GM12878 (cell line): ENCODE measurements around the gene RFTN2. TPM values are rescaled to one million over a fixed set of nuclear protein-coding genes. Genes with fewer than 3 reads are reported as not detected.

ENCODE experiments used
- ATAC-seq: fragments of 200-7000 bp; cut with Tn5 transposase; 3 replicates; pipeline ENCODE4 v1.9.1; 2020; ENCODE audit warnings: mild to moderate bottlenecking, moderate library complexity
- BruUV-seq: library from RNA; stranded (reverse); fragments of 400-500 nt; replicated peaks from 2 replicates; lab custom pipeline; 2021; lab: Mats Ljungman, UMichigan
- CTCF ChIA-PET: fragments of 300-600 bp; sonication (Branson Sonifier 250); formaldehyde crosslinking; extraction: SDS; loops from one replicate; lab custom pipeline; 2021; ENCODE audit warnings: inconsistent platforms; lab: Yijun Ruan, JAX
- POLR2A ChIA-PET: fragments of 350-600 bp; formaldehyde crosslinking; extraction: SDS; loops from one replicate; lab custom pipeline; 2021; ENCODE audit warnings: inconsistent platforms; lab: Charles Lee
- RAD21 ChIA-PET: fragments of 300-600 bp; sonication (Branson Sonifier 250); formaldehyde crosslinking; loops from one replicate; lab custom pipeline; 2023; ENCODE audit warnings: antibody characterized with exemption; ENCODE audit not compliant: unreplicated experiment; lab: Charles Lee
- SMC1A ChIA-PET: fragments of 300-600 bp; sonication (Branson Sonifier 250); formaldehyde crosslinking; loops from one replicate; lab custom pipeline; 2023; ENCODE audit not compliant: unreplicated experiment, uncharacterized antibody; lab: Charles Lee
- DNase-seq: peaks from one replicate; pipeline ENCODE4 v3.0.0-alpha.2; 2011; ENCODE audit warnings: low read depth, low spot score
- FAIRE-seq: peaks from 3 replicates; lab custom pipeline; 2011; peaks lifted over from hg19 to GRCh38; lab: Jason Lieb, UNC
- H2AFZ ChIP-seq: 2 replicates; pipeline ENCODE4 v1.6.0; 2011; ENCODE audit warnings: low read depth, low read length, control low read depth; ENCODE audit not compliant: control insufficient read depth
- H3K27ac ChIP-seq: 2 replicates; pipeline ENCODE4 v1.5.1; 2011; ENCODE audit warnings: control low read depth; ENCODE audit not compliant: control insufficient read depth, insufficient read depth
- H3K27me3 ChIP-seq, 2 experiments: replicated peaks in 1 of 2; 2 replicates each; pipeline versions ENCODE4 v1.6.0 to v1.6.1; 2011; ENCODE audit warnings: low read length in 1 of 2; ENCODE audit not compliant: control insufficient read depth in 2 of 2, insufficient read depth in 2 of 2
- H3K36me3 ChIP-seq, 2 experiments: 2 replicates each; pipeline ENCODE4 v1.5.1; 2011; ENCODE audit warnings: low read length in 1 of 2; ENCODE audit not compliant: control insufficient read depth in 2 of 2, insufficient read depth in 2 of 2
- H3K4me1 ChIP-seq: 2 replicates; pipeline ENCODE4 v1.6.1; 2011; ENCODE audit warnings: mild to moderate bottlenecking, low read length, moderate library complexity, mixed read lengths; ENCODE audit not compliant: control insufficient read depth, insufficient read depth
- H3K4me2 ChIP-seq: 2 replicates; pipeline ENCODE4 v1.6.0; 2011; ENCODE audit warnings: control low read depth; ENCODE audit not compliant: control insufficient read depth, insufficient read depth
- H3K4me3 ChIP-seq: fragments of 200-600 bp; sonication (generic); 2 replicates; pipeline ENCODE4 v1.5.1; 2016
- H3K79me2 ChIP-seq: 2 replicates; pipeline ENCODE4 v1.6.0; 2011; ENCODE audit warnings: low read length; ENCODE audit not compliant: control insufficient read depth, insufficient read depth
- H3K9ac ChIP-seq: 2 replicates; pipeline ENCODE4 v1.8.0; 2011; ENCODE audit warnings: low read length, control low read depth, mixed read lengths; ENCODE audit not compliant: control insufficient read depth, insufficient read depth
- H3K9me3 ChIP-seq: replicated peaks from 3 replicates; pipeline ENCODE4 v1.5.1; 2011; ENCODE audit warnings: mild to moderate bottlenecking, low read length; ENCODE audit not compliant: control insufficient read depth, insufficient read depth
- H4K20me1 ChIP-seq: 2 replicates; pipeline ENCODE4 v1.6.0; 2011; ENCODE audit not compliant: control insufficient read depth, insufficient read depth
- BMI1 ChIP-seq: fragments of 450-650 bp; IDR thresholded peaks from 2 replicates; pipeline ENCODE4 v1.6.1; 2016; ENCODE audit warnings: mild to moderate bottlenecking, moderate library complexity, borderline replicate concordance
- BRCA1 ChIP-seq: IDR thresholded peaks from 2 replicates; pipeline ENCODE4 v1.6.1; 2011; ENCODE audit warnings: low read depth, low read length, improper control_type of control experiment
- POLR2AphosphoS2 ChIP-seq: IDR thresholded peaks from 2 replicates; pipeline ENCODE4 v1.6.1; 2011; ENCODE audit warnings: low read depth, mild to moderate bottlenecking, low read length, improper control_type of control experiment, moderate library complexity
- ZNF274 ChIP-seq: IDR thresholded peaks from one replicate; pipeline ENCODE4 v1.8.0; 2011; ENCODE audit not compliant: insufficient read length, insufficient read depth
- ZSCAN29 ChIP-seq: fragments of 450-650 bp; IDR thresholded peaks from 2 replicates; pipeline ENCODE4 v1.6.1; 2017; ENCODE audit warnings: mild to moderate bottlenecking, moderate library complexity
- WGBS: methylation state at CpG from one replicate; pipeline ENCODE4 v1.1.6; 2016; ENCODE audit warnings: low lambda C conversion rate; ENCODE audit not compliant: insufficient replicate concordance, insufficient coverage; ENCODE audit errors: missing lambda C conversion rate; 5-methylcytosine and 5-hydroxymethylcytosine counted together
- in situ Hi-C: fragments of 300-500 bp; cut with MboI; formaldehyde crosslinking; loops from 9 replicates; pipeline ENCODE4 v1.14.3; 2018; ENCODE audit warnings: mixed read lengths
- intact Hi-C: fragments of 100-400 bp; cut with micrococcal nuclease; formaldehyde crosslinking; loops from one replicate; pipeline ENCODE4 v1.14.2; 2022; ENCODE audit not compliant: unreplicated experiment
- polyA plus RNA-seq, 11 experiments: library from polyadenylated mRNA; depleted of rRNA in 4 of 11; unstranded in 6 of 11; stranded (reverse) in 5 of 11; fragments of >200 nt; fragmentation: Nextera tagmentation in 4 of 11; fragmentation: Illumina TruSeq in 1 of 11; extraction: Ambion mirVana in 4 of 11; extraction: Trizol in 1 of 11; gene quantifications; 1 replicate in 1 of 11; 2 replicates in 10 of 11; pipeline versions ENCODE4 v1.2.1 to v1.2.3, GENCODE V29; 2011 to 2016; ENCODE audit warnings: inconsistent platforms in 2 of 11, missing spikeins in 2 of 11, low read depth in 1 of 11
- total RNA-seq, 4 experiments: library from RNA; depleted of rRNA in 3 of 4; stranded (reverse); fragments of >200 nt in 3 of 4; fragmentation: Illumina TruSeq in 1 of 4; extraction: Trizol in 1 of 4; gene quantifications; 2 replicates each; pipeline versions ENCODE4 v1.2.1 to v1.2.3, GENCODE V29; 2013 to 2021
- TF ChIP-seq, protein P1 (sequence below): IDR thresholded peaks from 2 replicates; pipeline ENCODE4 v1.6.1; 2011; ENCODE audit warnings: low read depth, mild to moderate bottlenecking, low read length, moderate library complexity, borderline replicate concordance; ENCODE audit errors: extremely low read depth

Gene RFTN2
- total and polyA plus RNA-seq, 10 of the 15 experiments (the other 5 are each of a cell fraction or from before 2014, with no cell fraction given), result 0.09 to 0.23 TPM; not detected in 8

DNA sequence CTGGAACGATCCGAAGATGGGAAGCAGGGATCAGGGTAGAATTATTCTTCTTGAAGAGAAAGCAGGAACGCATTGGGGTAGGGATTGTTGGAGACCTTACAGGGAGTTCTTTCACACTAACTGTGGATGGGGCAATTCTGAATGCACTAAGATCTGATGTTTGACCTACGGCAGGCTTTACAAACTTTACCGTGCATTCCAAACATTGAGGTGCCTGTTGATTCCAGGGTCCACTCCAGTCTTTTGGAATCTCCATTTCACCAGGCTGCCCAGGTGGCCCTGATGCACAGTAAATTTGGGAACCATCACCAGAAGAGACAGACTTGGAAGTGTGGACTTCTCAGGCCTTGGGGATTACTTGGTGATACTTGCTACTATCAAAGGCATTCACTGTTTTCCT, 76.9 kb downstream of the RFTN2 start (continued):
- TF ChIP-seq BMI1, result no peak
- TF ChIP-seq, all 136 proteins: peak for 0

DNA sequence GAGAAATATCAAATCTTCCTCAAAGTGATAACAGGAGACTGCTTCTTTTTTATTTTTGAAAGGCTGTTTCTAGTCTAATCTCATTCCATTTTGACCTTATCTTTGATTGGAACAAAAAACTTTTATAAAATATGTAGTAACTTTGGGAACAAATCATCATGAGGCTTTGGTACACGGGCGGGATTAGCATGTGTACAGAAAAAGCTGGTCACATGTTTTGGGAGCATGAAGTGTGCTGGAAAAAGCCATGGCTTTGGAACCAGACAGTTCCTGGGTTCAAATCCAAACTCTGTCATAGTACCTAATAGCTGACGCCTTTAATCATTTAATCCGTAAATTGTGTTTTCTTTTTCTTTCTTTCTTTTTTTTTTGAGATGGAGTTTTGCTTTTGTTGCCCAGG, 78.2 kb downstream of the RFTN2 start:
- no peak overlapping the region for H3K27ac ChIP-seq
- H3K9me3 ChIP-seq, result no peaks in the 10 kb centered on the region; the same call in 2 of the 3 replicates
- RAD21 ChIA-PET, result no interaction called here
- no peak overlapping the region for H3K4me3 ChIP-seq
- in situ Hi-C loops (no loop called here), intact Hi-C loops (no loop called here)
- SMC1A ChIA-PET, result interaction anchor here (1.0 to 2.0 kb wide), 2 partner anchors 8 to 52 kb away, joined by 3 to 6 read pairs; no protein-coding TSS in a partner anchor
- CTCF ChIA-PET, result interaction anchor here (1.0 kb wide), 1 partner anchor 206 kb away, joined by 3 read pairs; no protein-coding TSS in a partner anchor
- H3K27me3 ChIP-seq, result no peaks in the 10 kb centered on the region
- no peaks in the 10 kb centered on the region for H3K79me2 ChIP-seq
- H3K9ac ChIP-seq, result no peak overlapping the region
- H3K4me2 ChIP-seq, result no peak overlapping the region
- DNase-seq, result no peak
- TF ChIP-seq ZNF274, result no peak
- no peak for TF ChIP-seq BRCA1
- no peak for TF ChIP-seq ZSCAN29
- TF ChIP-seq, protein P1, sequence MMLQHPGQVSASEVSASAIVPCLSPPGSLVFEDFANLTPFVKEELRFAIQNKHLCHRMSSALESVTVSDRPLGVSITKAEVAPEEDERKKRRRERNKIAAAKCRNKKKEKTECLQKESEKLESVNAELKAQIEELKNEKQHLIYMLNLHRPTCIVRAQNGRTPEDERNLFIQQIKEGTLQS, result no peak
- TF ChIP-seq POLR2AphosphoS2, result no peak
- TF ChIP-seq, all 136 proteins: peak for 0
- Histone ChIP-seq H4K20me1 (no peaks in the 10 kb centered on the region), H2AFZ (no peak overlapping the region), H3K4me1 (peaks cover 6% of the 10 kb centered on the region), H3K36me3 (no peaks in the 10 kb centered on the region)
- 90% methylated on average over 4 of the region's 4 CpGs for WGBS
- ATAC-seq (no peak), FAIRE-seq (no peak)
- BruUV-seq, result no TSS peak
- POLR2A ChIA-PET, result no interaction called here
